ENCODE data around the gene APEH.

Gene APEH

DNA sequence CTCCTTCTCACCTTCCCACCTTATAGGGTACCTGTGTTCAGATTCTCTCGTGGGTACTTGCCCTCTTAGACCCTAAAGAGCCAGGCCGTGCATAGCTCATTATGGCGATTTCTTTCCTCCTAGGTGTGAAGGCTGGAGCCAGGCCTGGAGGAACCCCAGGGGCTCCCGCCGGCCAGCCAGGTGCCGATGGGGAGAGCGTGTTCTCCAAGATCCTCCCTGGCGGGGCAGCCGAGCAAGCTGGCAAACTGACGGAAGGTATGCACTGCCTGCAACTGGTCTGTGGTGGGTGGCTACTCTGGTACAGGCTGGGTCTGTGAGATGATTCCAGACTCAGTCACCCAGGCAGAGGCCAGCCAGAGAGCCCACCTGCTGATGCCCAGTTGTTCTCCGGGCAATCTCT, 9.9 kb upstream of the APEH start (continued):
- TF ChIP-seq EGR2 (tag by site-specific recombination; IDR thresholded peaks at IDR 0.05; ENCODE audit: low read depth) (no peak), ZNF10 (tag by site-specific recombination; IDR thresholded peaks at IDR 0.05) (no peak), ZNF366 (tag by site-specific recombination; conservative IDR thresholded peaks at IDR 0.05) (no peak)

- TF ChIP-seq KLF7 (tag by site-specific recombination; IDR thresholded peaks at IDR 0.05; ENCODE audit: borderline replicate concordance) (no peak), BCL6B (tag by site-specific recombination; IDR thresholded peaks at IDR 0.05) (no peak)
- H3K27ac ChIP-seq (ENCODE audit: extremely low read depth, low read depth, low read length) = no peak overlapping the region
- no peaks in the 10 kb centered on the region for H3K36me3 ChIP-seq (ENCODE audit: control insufficient read depth in 2 of 2, insufficient read depth in 1 of 2, low read length in 2 of 2)
- ChIA-PET POLR2A (no interaction called here), CTCF (interaction anchor here (1.2 kb wide), 1 partner anchor 126 kb away, joined by 3 read pairs; no protein-coding TSS in a partner anchor)
- H3K4me3 ChIP-seq (ENCODE audit: low read depth, low read length) = no peak overlapping the region
- no peaks in the 10 kb centered on the region for H3K9me3 ChIP-seq (ENCODE audit: control insufficient read depth, insufficient read depth, low read depth, low read length)
- no peaks in the 10 kb centered on the region for H3K4me1 ChIP-seq (ENCODE audit: control insufficient read depth, insufficient read depth, low read length)
These were observed 8.2 kb upstream of the APEH start for GRCh38 chr3:49665822-49666519.

DNA sequence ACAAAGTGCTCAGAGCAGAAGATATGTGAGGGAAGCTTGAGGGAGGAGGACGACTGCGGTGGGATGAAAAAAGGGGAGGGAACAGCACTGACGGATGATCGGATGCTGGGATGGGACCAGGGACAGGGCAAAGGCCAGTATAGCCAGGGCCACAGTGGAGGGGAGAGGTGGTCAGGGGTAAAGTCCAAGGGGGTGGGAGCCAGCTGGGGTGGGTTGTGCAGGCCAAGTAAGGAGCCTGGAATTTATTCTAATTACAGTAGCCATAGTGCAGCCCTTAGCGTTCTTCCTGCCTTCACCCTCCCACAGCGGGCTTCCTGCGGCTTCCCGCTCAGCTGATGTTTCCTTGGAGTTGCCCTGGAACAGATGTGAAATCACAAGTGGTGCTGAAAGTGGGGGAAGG, 7.6 kb upstream of the APEH start:
- TF ChIP-seq HOXC10 (CRISPR knock-in tag; IDR thresholded peaks at IDR 0.05) (no peak), ATF2 (tag by site-specific recombination; IDR thresholded peaks at IDR 0.05; ENCODE audit: low read depth) (no peak), REPIN1 (tag by site-specific recombination; IDR thresholded peaks at IDR 0.05; ENCODE audit: low read depth) (no peak), ZNF416 (tag by site-specific recombination; IDR thresholded peaks at IDR 0.05) (no peak)
- no peaks in the 10 kb centered on the region for H3K9me3 ChIP-seq (ENCODE audit: control insufficient read depth, insufficient read depth, low read depth, low read length)
- ChIA-PET POLR2A (no interaction called here), CTCF (interaction anchor here (1.6 kb wide), 1 partner anchor 127 kb away, joined by 5 read pairs; no protein-coding TSS in a partner anchor)
- H3K27ac ChIP-seq (ENCODE audit: extremely low read depth, low read depth, low read length) = no peak overlapping the region
- no peaks in the 10 kb centered on the region for H3K4me1 ChIP-seq (ENCODE audit: control insufficient read depth, insufficient read depth, low read length)
- H3K36me3 ChIP-seq (ENCODE audit: control insufficient read depth in 2 of 2, insufficient read depth in 1 of 2, low read length in 2 of 2) = no peaks in the 10 kb centered on the region
- no peak overlapping the region for H3K4me3 ChIP-seq (ENCODE audit: low read depth, low read length)

DNA sequence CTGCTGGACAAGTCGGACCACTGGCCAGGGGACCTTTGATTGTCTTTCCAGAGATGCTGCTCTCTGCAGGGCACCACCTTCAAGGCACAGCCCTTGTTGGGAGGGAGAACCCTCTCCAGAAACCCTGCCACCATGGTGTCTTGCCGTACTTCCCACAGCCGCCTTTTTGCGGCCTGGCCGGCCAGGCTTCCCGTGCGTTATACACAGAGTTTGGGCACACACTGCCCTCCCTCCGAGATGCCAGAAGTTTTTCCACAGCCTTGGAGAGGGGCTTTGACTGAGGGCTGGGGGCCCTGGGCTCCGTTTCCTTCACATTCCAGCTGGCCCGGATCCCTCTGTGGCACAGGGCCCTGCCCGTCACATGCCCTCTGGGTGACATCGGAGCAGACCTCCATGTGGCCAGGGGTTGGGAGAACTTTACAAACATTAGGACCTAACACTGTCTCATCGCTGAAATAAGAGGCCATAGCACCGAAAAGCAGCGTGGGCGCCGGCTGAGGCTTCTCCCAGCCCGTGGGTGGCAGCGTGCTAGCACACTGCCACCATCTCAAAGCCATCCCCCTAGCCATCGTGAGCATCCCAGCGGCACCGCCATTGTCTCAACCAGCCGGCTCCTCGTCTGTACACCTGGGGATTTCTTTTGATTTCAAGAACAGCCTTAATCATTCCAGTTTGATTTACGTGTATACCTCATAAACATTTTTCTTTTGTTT, 6.3 kb upstream of the APEH start:
- POLR2A ChIA-PET = no interaction called here
- CTCF ChIA-PET = interaction anchor here (1.6 kb wide), 1 partner anchor 128 kb away, joined by 5 read pairs; no protein-coding TSS in a partner anchor
- no peak for TF ChIP-seq ZNF140 (tag by site-specific recombination; IDR thresholded peaks at IDR 0.05)
- TF ChIP-seq ZNF433 (tag by site-specific recombination; IDR thresholded peaks at IDR 0.05; ENCODE audit: low read depth) = no peak
- no peak for TF ChIP-seq ZNF239 (tag by site-specific recombination; IDR thresholded peaks at IDR 0.05)
- TF ChIP-seq, protein P1, sequence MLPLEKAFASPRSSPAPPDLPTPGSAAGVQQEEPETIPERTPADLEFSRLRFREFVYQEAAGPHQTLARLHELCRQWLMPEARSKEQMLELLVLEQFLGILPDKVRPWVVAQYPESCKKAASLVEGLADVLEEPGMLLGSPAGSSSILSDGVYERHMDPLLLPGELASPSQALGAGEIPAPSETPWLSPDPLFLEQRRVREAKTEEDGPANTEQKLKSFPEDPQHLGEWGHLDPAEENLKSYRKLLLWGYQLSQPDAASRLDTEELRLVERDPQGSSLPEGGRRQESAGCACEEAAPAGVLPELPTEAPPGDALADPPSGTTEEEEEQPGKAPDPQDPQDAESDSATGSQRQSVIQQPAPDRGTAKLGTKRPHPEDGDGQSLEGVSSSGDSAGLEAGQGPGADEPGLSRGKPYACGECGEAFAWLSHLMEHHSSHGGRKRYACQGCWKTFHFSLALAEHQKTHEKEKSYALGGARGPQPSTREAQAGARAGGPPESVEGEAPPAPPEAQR (tag by site-specific recombination; IDR thresholded peaks at IDR 0.05) = no peak
- TF ChIP-seq ZNF549 (tag by site-specific recombination; IDR thresholded peaks at IDR 0.05) = no peak
- TF ChIP-seq, protein P2, sequence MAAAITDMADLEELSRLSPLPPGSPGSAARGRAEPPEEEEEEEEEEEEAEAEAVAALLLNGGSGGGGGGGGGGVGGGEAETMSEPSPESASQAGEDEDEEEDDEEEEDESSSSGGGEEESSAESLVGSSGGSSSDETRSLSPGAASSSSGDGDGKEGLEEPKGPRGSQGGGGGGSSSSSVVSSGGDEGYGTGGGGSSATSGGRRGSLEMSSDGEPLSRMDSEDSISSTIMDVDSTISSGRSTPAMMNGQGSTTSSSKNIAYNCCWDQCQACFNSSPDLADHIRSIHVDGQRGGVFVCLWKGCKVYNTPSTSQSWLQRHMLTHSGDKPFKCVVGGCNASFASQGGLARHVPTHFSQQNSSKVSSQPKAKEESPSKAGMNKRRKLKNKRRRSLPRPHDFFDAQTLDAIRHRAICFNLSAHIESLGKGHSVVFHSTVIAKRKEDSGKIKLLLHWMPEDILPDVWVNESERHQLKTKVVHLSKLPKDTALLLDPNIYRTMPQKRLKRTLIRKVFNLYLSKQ (tag by site-specific recombination; IDR thresholded peaks at IDR 0.05; ENCODE audit: borderline replicate concordance) = no peak
- TF ChIP-seq, protein P3, sequence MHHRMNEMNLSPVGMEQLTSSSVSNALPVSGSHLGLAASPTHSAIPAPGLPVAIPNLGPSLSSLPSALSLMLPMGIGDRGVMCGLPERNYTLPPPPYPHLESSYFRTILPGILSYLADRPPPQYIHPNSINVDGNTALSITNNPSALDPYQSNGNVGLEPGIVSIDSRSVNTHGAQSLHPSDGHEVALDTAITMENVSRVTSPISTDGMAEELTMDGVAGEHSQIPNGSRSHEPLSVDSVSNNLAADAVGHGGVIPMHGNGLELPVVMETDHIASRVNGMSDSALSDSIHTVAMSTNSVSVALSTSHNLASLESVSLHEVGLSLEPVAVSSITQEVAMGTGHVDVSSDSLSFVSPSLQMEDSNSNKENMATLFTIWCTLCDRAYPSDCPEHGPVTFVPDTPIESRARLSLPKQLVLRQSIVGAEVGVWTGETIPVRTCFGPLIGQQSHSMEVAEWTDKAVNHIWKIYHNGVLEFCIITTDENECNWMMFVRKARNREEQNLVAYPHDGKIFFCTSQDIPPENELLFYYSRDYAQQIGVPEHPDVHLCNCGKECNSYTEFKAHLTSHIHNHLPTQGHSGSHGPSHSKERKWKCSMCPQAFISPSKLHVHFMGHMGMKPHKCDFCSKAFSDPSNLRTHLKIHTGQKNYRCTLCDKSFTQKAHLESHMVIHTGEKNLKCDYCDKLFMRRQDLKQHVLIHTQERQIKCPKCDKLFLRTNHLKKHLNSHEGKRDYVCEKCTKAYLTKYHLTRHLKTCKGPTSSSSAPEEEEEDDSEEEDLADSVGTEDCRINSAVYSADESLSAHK (tag by site-specific recombination; IDR thresholded peaks at IDR 0.05) = no peak
- TF ChIP-seq ZNF292 (tag by site-specific recombination; IDR thresholded peaks at IDR 0.05; ENCODE audit: borderline replicate concordance, low read depth) = no peak
- TF ChIP-seq TRIM28 (IDR thresholded peaks at IDR 0.05; ENCODE audit: borderline replicate concordance, low read length) = no peak
- TF ChIP-seq ZNF677 (tag by site-specific recombination; IDR thresholded peaks at IDR 0.05) = no peak
- TF ChIP-seq ZNF423 (tag by site-specific recombination; IDR thresholded peaks at IDR 0.05) = no peak

More for the DNA sequence above, 6.3 kb upstream of the APEH start:
- Histone ChIP-seq H3K27ac (ENCODE audit: extremely low read depth, low read depth, low read length) (no peak overlapping the region), H3K36me3 (ENCODE audit: control insufficient read depth in 2 of 2, insufficient read depth in 1 of 2, low read length in 2 of 2) (no peaks in the 10 kb centered on the region), H3K9me3 (ENCODE audit: control insufficient read depth, insufficient read depth, low read depth, low read length) (no peaks in the 10 kb centered on the region), H3K4me3 (ENCODE audit: low read depth, low read length) (no peak overlapping the region), H3K4me1 (ENCODE audit: control insufficient read depth, insufficient read depth, low read length) (no peaks in the 10 kb centered on the region)
